Measurements from ENCODE around the gene ATG4B.

ATG4B gene

GRCh38 chr2:241666627-241667400 is 29.3 kb downstream of the ATG4B start:
- DNase-seq (ENCODE audit: low spot score): no peak

GRCh38 chr2:241668354-241668753 is 30.9 kb downstream of the ATG4B start:
- DNase-seq (ENCODE audit: low spot score): no peak

GRCh38 chr2:241668839-241669238 is 31.3 kb downstream of the ATG4B start:
- DNase-seq (ENCODE audit: low spot score): no peak

- DNase-seq (ENCODE audit: low spot score): no peak
Measured at GRCh38 chr2:241670333-241671110, 33.0 kb downstream of the ATG4B start.

- DNase-seq (ENCODE audit: low spot score): no peak
Measured at GRCh38 chr2:241671457-241672240, 34.2 kb downstream of the ATG4B start.

GRCh38 chr2:241672243-241673188 is 35.0 kb downstream of the ATG4B start:
- DNase-seq (ENCODE audit: low spot score): no peak

- DNase-seq (ENCODE audit: low spot score): no peak
Measured at GRCh38 chr2:241673189-241673663, 35.7 kb downstream of the ATG4B start.

GRCh38 chr2:241673797-241674725 is 36.6 kb downstream of the ATG4B start:
- no peak for DNase-seq (ENCODE audit: low spot score)

GRCh38 chr2:241675885-241676284 is 38.4 kb downstream of the ATG4B start:
- DNase-seq (ENCODE audit: low spot score): no peak

GRCh38 chr2:241676665-241677064 is 39.2 kb downstream of the ATG4B start:
- no peak for DNase-seq (ENCODE audit: low spot score)

GRCh38 chr2:241677392-241677791 is 39.9 kb downstream of the ATG4B start:
- no peak for DNase-seq (ENCODE audit: low spot score)

- no peak for DNase-seq (ENCODE audit: low spot score)
Measured at GRCh38 chr2:241678307-241678706, 40.8 kb downstream of the ATG4B start.

- no peak for DNase-seq (ENCODE audit: low spot score)
Measured at GRCh38 chr2:241678784-241679540, 41.5 kb downstream of the ATG4B start.

- no peak for DNase-seq (ENCODE audit: low spot score)
Measured at GRCh38 chr2:241680044-241680443, 42.6 kb downstream of the ATG4B start.

GRCh38 chr2:241680827-241681599 is 43.5 kb downstream of the ATG4B start:
- DNase-seq (ENCODE audit: low spot score): no peak

- no peak for DNase-seq (ENCODE audit: low spot score)
Measured at GRCh38 chr2:241686324-241686649, 48.8 kb downstream of the ATG4B start.

GRCh38 chr2:241686650-241687425 is 49.3 kb downstream of the ATG4B start, which contains the start of gene DTYMK:
TSS of gene DTYMK (minus strand) at chr2:241686815. CDS start at chr2:241686783, 32 bp downstream.
- peak; percentile 96 for DNase-seq (ENCODE audit: low spot score)

- no peak for DNase-seq (ENCODE audit: low spot score)
Measured at GRCh38 chr2:241689306-241689705, 51.8 kb downstream of the ATG4B start.

All from CD4-positive, alpha-beta T cell treated with Interleukin-2 at 100 ng/mL for 4 hours (primary cell).